Transverse colon (tissue), 4 donors: ENCODE results near the gene HEPN1. TPM values are rescaled to one million over a fixed set of nuclear protein-coding genes. Genes with fewer than 3 reads are reported as not detected.

ENCODE experiments used
- DNase-seq: peaks from one replicate; pipeline ENCODE4 v3.0.0-alpha.2; 2019
- H3K27ac ChIP-seq, 4 donors: fragments of 200-600 bp; sonication (generic); 2 replicates each; pipeline ENCODE4 v1.5.1; 2016 to 2018; ENCODE audit warnings: inconsistent platforms in 4 of 4
- H3K27me3 ChIP-seq: fragments of 200-600 bp; sonication (generic); 2 replicates; pipeline ENCODE4 v1.5.1; 2017; ENCODE audit warnings: inconsistent platforms
- H3K36me3 ChIP-seq, 4 donors: fragments of 200-600 bp; sonication (generic); 2 replicates each; pipeline ENCODE4 v1.5.1; 2017 to 2019; ENCODE audit warnings: inconsistent platforms in 4 of 4
- H3K4me1 ChIP-seq, 4 donors: fragments of 200-600 bp; sonication (generic); 2 replicates each; pipeline ENCODE4 v1.5.1; 2017 to 2020; ENCODE audit warnings: inconsistent platforms in 4 of 4
- H3K4me3 ChIP-seq, 4 donors: fragments of 200-600 bp; sonication (generic); 1 replicate in 1 of 4; 2 replicates in 3 of 4; pipeline versions ENCODE4 v1.5.1 to v1.6.1; 2017 to 2019; ENCODE audit warnings: inconsistent platforms in 4 of 4
- H3K9me3 ChIP-seq, 2 donors: fragments of 200-600 bp; sonication (generic); 2 replicates each; pipeline ENCODE4 v1.5.1; 2017 to 2019; ENCODE audit warnings: inconsistent platforms in 2 of 2
- EP300 ChIP-seq: sonication (generic); formaldehyde crosslinking; IDR thresholded peaks from one replicate; pipeline ENCODE4 v1.6.1; 2017; ENCODE audit warnings: antibody characterized with exemption, low read depth
- POLR2A ChIP-seq: fragments of 450-650 bp; IDR thresholded peaks from one replicate; pipeline ENCODE4 v1.6.1; 2016; ENCODE audit warnings: antibody characterized with exemption, mild to moderate bottlenecking, moderate library complexity
- POLR2AphosphoS5 ChIP-seq, 3 donors: sonication (generic); formaldehyde crosslinking; IDR thresholded peaks; one replicate each; pipeline ENCODE4 v1.6.1; 2016; ENCODE audit warnings: antibody characterized with exemption in 3 of 3
- WGBS, 2 donors: methylation state at CpG; one replicate each; pipeline ENCODE4 v1.1.5; 2018; ENCODE audit warnings: low coverage in 1 of 2; 5-methylcytosine and 5-hydroxymethylcytosine counted together
- in situ Hi-C, 4 donors: fragments of 200-750 bp; cut with MboI; loops; one replicate each; pipeline versions ENCODE4 v1.15.0 to v1.15.1; 2017; ENCODE audit warnings: low sequenced_read_pairs in 3 of 4, low pct_ligation_motif_present in 1 of 4, low pct_unique_long_range_greater_than_20kb in 1 of 4
- intact Hi-C: fragments of 100-400 bp; cut with DNase I; formaldehyde crosslinking; loops from one replicate; pipeline ENCODE4 v1.15.1; 2023; ENCODE audit warnings: low total_unique reads
- total RNA-seq, 4 donors: library from RNA; depleted of rRNA; stranded (reverse); fragments of >200 nt; gene quantifications; one replicate each; pipeline ENCODE4 v1.1.0, GENCODE V29; 2016
- TF ChIP-seq, protein P1 (sequence below), 5 experiments: fragments of 200-600 bp in 3 of 5; fragments of 450-650 bp in 2 of 5; sonication (generic) in 3 of 5; IDR thresholded peaks; 1 replicate in 2 of 5; 2 replicates in 3 of 5; pipeline ENCODE4 v1.5.1; 2016 to 2017; ENCODE audit warnings: antibody characterized with exemption in 5 of 5, inconsistent platforms in 3 of 5, mild to moderate bottlenecking in 2 of 5, moderate library complexity in 1 of 5

HEPN1 gene
- total RNA-seq, 4 donors from 2014 or later: not detected

GRCh38 chr11:124889191-124890091 is 29.6 kb upstream of the HEPN1 start:
- intact Hi-C loops (no loop called here), in situ Hi-C loops (no loop called here)
- WGBS, 2 donors: 80 to 100% methylated on average over 1 to 2 of the region's 2 CpGs
- Histone ChIP-seq H3K4me1 (no peaks in the 10 kb centered on the region), H3K36me3 (no peaks in the 10 kb centered on the region), H3K27me3 (peaks cover 8% of the 10 kb centered on the region), H3K27ac (no peak overlapping the region), H3K9me3 (no peaks in the 10 kb centered on the region), H3K4me3 (no peak overlapping the region)
- no peak for TF ChIP-seq POLR2A
- no peak for TF ChIP-seq EP300
- DNase-seq: no peak

GRCh38 chr11:124890151-124890550 is 28.9 kb upstream of the HEPN1 start:
- H3K9me3 ChIP-seq: no peaks in the 10 kb centered on the region
- intact Hi-C loops: no loop called here
- H3K4me3 ChIP-seq: no peak overlapping the region
- in situ Hi-C loops: no loop called here
- no peak for DNase-seq
- H3K27ac ChIP-seq: no peak overlapping the region
- no peaks in the 10 kb centered on the region for H3K36me3 ChIP-seq
- no peaks in the 10 kb centered on the region for H3K4me1 ChIP-seq
- WGBS, 2 donors: 85 to 93% methylated on average over 2 of the region's 2 CpGs
- H3K27me3 ChIP-seq: peaks cover 8% of the 10 kb centered on the region
- TF ChIP-seq, protein P1, sequence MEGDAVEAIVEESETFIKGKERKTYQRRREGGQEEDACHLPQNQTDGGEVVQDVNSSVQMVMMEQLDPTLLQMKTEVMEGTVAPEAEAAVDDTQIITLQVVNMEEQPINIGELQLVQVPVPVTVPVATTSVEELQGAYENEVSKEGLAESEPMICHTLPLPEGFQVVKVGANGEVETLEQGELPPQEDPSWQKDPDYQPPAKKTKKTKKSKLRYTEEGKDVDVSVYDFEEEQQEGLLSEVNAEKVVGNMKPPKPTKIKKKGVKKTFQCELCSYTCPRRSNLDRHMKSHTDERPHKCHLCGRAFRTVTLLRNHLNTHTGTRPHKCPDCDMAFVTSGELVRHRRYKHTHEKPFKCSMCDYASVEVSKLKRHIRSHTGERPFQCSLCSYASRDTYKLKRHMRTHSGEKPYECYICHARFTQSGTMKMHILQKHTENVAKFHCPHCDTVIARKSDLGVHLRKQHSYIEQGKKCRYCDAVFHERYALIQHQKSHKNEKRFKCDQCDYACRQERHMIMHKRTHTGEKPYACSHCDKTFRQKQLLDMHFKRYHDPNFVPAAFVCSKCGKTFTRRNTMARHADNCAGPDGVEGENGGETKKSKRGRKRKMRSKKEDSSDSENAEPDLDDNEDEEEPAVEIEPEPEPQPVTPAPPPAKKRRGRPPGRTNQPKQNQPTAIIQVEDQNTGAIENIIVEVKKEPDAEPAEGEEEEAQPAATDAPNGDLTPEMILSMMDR (IDR thresholded peaks at IDR 0.05): no peak
- TF ChIP-seq POLR2A: no peak
- TF ChIP-seq EP300: no peak
- TF ChIP-seq POLR2AphosphoS5 (IDR thresholded peaks at IDR 0.05): no peak

DNA sequence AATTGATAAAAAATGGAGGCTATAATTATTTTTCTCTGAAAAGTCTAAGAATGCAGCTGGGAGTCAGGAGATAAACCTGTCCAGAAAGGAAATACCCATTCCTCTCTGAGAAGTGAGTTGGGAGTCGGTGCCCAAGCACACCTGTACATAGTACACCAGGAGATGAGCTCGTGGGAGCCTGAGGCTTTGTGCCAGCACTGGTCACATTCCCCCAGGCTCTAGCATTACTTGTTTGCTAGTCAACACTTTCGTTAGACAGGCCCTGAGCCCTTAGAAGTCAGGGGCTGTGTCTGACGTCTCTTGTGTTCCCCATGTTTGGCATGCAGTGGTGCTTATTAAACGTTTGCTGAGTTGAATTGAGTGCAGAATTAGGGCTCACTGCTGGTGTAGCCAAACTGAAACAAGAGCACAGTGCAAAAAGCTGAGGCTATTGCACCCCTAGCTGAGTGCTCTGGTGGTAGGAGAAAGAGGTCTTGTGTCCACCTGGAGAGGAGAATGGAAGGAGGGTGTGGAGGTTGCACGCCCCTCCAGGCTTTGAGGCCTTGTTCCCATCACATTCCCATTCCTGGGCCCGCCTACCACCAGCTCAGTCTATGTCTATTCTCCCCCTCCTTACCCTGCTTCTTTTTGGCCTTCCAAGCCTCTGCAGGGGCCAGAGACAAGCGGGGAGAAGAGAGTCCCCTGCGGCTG is 28.2 kb upstream of the HEPN1 start:
- 59 to 74% methylated on average over 4 to 9 of the region's 9 CpGs for WGBS, 2 donors
- intact Hi-C loops: no loop called here
- no peak for TF ChIP-seq POLR2AphosphoS5 (IDR thresholded peaks at IDR 0.05)
- TF ChIP-seq POLR2A: no peak
- TF ChIP-seq, protein P1 (IDR thresholded peaks at IDR 0.05): no peak
- TF ChIP-seq EP300: no peak
- no peak overlapping the region for H3K27ac ChIP-seq
- H3K27me3 ChIP-seq: peaks cover 8% of the 10 kb centered on the region
- no peaks in the 10 kb centered on the region for H3K9me3 ChIP-seq
- H3K4me3 ChIP-seq: no peak overlapping the region
- in situ Hi-C loops: no loop called here
- DNase-seq: no peak
- H3K4me1 ChIP-seq: no peaks in the 10 kb centered on the region
- H3K36me3 ChIP-seq: no peaks in the 10 kb centered on the region

DNA sequence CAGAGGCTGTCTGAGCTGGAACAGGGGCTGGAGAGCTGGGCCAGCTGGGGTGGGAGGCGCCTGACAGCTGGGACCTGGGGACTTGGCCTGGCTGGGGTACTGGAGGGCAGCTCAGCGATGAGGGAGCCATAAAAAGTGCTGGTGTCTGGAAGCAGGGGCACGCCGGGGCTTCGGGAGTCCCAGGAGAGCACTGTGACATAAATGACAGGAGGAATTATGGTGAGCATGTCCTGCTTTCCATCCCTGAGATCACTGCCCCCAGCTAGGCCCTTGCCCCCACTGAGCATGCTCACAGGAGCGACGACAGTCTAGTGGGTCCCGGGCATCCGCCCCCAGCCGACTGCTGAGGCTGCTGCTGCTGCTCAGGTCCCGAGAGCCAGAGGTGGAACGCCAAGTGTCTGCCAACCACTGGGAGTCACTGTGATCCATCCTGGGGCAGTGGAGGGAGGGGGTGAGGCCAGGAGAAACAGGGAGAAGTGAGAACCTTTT is 27.6 kb upstream of the HEPN1 start:
- Histone ChIP-seq H3K36me3 (no peaks in the 10 kb centered on the region), H3K27me3 (peaks cover 8% of the 10 kb centered on the region), H3K9me3 (no peaks in the 10 kb centered on the region), H3K4me1 (no peaks in the 10 kb centered on the region), H3K27ac (no peak overlapping the region), H3K4me3 (no peak overlapping the region)
- in situ Hi-C loops (no loop called here), intact Hi-C loops (no loop called here)
- 77% methylated on average over 12 of the region's 12 CpGs; no CpG with 5 or more reads in 1 of the 2 donors for WGBS, 2 donors
- TF ChIP-seq, protein P1 (IDR thresholded peaks at IDR 0.05): no peak
- no peak for TF ChIP-seq POLR2AphosphoS5 (IDR thresholded peaks at IDR 0.05)
- no peak for TF ChIP-seq POLR2A
- no peak for TF ChIP-seq EP300
- DNase-seq: no peak
